NK-92 treated with Interleukin-12 subunit alpha and Interleukin-12 subunit beta, amount 100 ng/mL, for 24 hours (cell line): Measurements from ENCODE around the gene BBS9.
"Not testable (repeated sequence)": the region's sequence is repeated elsewhere in the genome, so short reads cannot be mapped to it uniquely, and the experiment has no call there.

Experiments used
- DNase-seq: peaks from one replicate; lab custom pipeline; 2025; lab: John Stamatoyannopoulos, UW

Gene BBS9

DNA sequence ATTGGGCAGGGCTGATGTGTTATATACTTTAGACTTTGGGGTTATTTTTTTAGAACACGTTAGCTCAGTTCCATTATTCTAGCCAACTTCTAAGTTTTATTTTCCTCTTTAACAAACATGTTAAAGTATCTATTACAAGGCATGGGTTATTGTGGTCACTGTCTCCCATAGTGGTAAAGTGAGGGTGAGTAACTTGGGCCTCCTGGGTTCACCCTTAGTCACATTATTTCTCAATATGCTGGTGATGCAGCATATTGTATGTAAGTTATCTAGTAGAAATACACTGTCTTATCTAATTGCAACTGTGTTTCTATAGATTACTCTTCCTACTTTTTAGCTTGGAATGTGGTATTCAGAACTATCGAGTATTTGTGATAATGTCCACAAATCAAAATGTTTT, 65.9 kb downstream of the BBS9 start:
- no peak for DNase-seq

DNA sequence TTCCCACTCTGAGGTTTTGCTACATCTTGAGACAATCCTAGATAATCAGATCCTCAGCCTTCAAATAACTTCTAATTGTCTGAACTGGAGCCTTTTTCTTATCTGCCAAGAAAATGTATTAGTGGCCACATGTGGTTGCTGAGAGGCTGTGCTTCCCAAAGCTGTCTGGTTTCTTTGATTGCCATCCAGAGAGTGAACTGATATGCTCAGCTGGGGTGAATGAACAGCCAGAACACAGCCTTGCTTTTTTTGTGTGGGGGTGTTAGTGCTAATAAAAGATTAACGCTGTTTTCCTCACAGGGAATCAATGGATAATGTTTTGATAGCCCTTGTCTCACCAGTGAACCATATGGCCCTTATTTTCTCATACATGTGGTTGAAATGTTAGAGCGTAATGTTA, 66.9 kb downstream of the BBS9 start:
- DNase-seq: no peak

DNA sequence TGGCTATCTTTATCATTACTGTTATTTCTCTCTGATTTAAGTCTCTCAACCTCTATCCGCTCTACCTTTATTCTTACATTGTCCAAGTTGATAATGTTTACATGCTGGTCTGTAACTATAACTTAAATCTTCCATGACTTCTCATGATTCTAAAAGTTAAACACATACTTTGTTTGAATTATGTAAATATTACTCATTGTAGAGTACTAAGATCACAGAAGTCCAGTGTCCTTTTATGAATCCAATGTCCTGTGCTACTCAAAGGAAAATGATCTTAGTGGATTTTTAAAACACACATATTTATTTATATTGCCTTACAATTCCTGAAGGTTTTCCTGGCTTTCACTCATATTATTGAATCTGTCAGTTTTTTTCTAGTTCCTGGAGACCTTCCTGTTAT, 70.9 kb downstream of the BBS9 start:
- no peak for DNase-seq

DNA sequence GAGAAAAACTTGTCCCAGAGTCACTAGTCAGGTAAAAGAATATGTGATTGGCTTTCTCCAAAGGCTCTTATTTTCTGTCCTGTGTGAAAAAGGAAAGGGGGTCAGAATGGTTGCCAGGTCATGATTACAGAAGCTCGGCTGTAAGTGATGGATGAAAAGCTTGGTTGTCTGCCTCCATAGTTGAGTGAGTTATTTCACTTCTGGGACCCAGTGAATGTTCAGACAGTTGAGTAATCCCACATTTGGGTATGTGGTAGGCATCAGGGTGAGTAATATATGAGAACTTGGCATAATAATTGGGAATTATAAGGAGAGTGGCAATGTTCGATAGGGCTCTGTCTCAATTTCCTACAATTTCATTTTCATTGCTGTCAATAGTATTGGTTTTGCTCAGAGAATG, 72.5 kb downstream of the BBS9 start:
- no peak for DNase-seq

DNA sequence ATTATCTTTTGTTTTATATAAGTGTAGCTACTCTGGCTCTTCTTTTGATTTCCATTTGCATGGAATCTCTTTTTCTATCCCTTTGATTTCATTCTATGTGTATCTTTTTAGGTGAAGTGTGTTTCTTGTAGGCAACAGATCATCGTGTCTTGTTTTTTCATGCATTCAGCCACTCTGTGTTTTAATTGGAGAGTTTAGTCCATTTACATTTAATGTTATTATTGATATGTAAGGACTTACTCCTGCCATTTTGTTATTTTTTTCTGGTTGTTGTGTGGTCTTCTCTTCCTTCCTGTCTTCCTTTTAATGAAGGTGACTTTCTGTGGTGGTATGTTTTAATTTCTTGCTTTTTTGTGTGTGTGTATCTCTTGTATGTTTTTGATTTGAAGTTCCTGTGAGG, 81.6 kb downstream of the BBS9 start:
- no peak for DNase-seq

DNA sequence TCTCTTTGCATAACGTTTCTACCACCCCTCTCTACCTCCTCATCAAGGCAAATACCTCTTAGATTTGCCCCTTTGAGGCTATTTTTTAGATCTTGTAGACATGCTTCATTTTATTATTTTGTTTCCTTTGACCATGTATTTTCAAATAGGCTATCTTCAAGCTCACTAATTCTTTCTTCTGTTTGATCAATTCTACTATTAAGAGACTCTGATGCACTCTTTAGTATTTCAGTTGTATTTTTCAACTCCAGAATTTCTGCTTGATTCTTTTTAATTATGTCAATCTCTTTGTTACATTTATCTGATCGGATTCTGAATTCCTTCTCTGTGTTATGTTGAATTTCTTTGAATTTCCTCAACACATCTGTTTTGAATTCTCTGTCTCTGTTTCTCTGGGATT, 82.8 kb downstream of the BBS9 start:
- no peak for DNase-seq

DNA sequence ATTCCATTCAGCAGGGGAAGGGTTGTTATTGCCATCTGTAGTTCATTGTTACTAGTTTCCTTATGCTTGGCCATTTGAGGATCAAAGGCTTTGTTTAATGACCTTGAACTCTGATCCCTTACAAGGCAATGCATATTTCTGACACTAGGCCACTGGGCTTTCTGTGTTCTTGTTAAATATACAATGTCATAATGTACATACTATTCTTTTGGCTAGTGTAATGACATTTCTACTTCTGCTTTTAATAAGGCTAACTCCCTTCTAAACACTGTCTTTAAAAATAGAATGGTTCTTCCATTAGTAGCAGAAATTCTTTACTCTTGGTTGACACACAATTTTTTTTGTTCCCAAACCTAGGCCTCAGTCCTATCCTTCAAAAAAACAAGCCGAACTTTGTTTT, 86.6 kb downstream of the BBS9 start:
- no peak for DNase-seq

DNA sequence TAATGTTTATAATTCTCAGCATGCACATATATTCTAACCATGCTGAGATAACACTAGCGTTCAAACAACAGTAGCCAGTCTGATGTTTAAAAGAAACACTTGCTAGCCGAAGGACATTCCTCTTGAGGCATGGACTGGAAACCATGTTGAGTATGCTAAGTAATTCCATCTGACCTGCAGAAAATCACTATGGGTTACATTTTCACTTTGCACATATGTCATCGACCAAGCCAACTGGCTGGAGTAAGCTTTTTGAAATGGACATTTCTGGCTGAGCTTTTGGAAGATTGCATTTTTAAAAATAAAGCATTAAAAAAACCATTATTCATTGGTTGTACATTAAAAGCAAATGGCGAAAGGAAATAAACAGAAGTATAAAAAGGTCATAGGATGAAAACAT, 88.2 kb downstream of the BBS9 start:
- DNase-seq: no peak

DNA sequence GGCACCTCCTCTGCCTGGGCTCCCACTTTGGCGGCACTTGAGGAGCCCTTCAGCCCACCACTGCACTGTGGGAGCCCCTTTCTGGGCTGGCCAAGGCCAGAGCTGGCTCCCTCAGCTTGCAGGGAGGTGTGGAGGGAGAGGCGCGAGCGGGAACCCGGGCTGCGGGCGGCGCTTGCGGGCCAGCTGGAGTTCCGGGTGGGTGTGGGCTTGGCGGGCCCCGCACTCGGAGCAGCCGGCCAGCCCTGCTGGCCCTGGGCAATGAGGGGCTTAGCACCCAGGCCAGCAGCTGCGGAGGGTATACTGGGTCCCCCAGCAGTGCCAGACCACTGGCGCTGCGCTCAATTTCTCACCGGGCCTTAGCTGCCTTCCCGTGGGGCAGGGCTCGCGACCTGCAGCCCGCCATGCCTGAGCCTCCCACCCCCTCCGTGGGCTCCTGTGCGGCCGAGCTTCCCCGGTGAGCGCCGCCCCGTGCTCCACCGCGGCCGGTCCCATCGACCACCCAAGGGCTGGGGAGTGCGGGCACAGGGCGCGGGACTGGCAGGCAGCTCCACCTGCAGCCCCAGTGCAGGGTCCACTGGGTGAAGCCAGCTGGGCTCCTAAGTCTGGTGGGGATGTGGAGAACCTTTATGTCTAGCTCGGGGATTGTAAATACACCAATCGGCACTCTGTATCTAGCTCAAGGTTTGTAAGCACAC, 89.6 kb downstream of the BBS9 start:
- DNase-seq: not testable (repeated sequence)

DNA sequence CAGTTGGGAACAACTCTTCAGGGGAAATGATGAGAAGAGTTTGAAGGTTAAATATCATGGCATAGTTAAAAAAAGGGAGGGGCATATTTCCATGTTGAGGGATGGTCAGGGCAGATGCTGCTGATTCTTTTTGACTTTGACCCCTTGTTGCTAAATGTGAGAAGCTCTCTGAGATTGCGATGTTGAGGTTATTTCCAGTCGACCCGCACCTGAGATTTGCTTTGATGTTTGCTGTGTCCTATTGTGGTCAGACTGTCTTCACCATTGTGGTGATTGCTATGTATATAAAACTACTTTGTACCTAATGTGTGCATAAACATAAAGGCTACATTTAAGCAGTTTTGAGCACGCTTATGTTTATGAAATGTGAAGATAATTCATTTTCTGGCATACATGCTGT, 90.9 kb downstream of the BBS9 start:
- DNase-seq: no peak

DNA sequence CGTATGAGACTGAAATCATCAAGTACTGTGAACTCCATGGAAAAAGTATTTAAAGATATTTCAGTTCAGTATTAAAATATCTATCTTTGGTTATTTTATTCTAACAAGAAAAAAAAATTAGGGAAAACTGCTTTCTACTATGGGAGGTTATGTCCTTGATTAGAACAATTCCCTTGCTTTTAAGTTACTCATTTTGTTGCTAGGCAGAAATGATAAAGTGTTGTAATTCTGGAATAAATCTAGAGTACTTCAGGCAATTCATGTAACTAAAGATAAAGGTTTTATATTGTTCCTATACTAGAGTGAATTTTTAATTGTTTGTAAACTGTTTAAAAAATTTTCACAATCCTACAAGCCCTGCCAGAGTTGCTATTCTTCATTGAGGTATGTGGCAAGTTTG, 92.0 kb downstream of the BBS9 start:
- DNase-seq: no peak

DNA sequence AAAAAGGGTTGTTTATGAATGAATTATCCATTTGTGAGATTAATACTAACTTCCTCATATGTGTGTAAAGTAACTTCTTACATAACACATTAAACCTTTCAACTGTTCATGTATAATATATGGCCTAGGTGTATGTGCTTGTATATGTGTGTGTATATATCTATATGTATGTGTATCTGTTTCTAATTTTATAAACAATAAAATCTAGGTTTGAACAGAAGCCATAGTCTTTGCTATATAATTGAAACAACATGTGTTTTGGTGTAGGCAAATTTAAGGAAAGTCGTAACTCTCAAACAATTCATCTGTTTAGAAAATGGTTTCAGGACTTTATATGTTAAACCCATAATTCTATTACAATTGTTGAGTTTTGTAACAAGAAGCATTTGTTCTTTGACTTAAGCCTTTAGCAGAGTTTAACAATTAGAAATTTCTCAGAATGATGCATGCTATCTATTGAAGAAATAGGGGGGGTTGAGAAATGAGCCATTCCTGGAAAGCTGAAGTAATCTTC, 103.3 kb downstream of the BBS9 start:
- no peak for DNase-seq

DNA sequence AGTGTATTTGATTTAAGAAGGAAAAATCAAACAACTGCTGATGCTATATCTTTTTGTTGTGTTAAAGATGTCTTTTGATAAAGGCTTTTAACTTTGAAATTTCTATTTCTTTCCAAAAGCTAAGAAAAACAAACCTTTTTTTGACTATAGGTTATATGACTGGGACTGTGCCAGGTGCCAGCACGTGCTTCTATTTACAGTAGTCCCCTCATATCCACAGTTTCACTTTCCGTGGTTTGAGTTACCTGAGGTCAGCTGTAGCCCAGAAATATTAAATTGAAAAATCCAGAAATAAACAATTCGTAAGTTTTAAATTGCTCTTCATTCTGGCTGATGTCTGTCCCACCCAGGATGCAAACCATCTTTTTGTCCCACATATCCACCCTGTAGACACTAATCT, 104.3 kb downstream of the BBS9 start:
- no peak for DNase-seq

DNA sequence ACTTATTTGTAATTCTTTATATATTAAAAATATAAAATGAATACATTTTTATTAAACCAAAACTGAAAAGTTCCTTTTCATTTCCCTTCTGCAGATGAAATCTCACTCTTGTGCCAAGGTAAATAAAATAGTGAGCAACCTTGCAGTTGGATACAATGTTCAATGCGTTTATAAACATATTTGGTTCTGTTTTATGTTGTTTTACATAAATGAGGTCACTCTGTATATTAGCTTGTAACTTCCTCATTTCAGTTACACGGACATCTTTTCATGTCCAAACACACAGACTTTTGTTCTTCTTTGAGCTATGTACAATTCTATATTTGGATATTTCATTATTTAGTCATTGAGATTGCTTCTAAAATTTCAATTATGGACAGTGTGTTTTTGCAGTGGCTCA, 107.7 kb downstream of the BBS9 start:
- DNase-seq: no peak

DNA sequence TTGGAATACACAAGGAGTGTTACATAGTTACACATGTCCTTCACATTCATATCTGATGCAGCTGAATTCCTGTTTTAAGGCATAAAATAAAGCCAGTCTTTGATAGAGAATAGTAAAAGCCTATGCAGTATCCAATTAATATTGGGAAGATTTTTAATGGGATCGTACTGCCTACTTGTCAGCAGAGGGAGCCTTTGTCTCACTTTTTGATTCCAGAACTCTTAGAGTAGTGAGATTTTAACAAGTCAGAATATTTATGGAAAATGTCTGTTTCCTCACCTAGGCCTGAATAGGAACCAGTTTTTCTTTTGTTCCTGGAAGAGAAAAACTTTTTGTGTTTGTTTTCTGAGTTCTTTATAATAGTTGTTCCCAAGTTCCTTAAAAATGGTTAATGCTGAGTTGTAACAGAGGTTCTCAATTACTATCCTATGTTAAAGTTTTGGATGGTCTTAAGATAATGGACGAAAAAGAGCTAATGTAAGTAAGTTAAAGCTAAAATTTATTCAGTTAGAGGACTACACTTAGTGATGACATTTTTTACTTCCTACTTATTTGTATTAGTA, 114.0 kb downstream of the BBS9 start:
- no peak for DNase-seq

DNA sequence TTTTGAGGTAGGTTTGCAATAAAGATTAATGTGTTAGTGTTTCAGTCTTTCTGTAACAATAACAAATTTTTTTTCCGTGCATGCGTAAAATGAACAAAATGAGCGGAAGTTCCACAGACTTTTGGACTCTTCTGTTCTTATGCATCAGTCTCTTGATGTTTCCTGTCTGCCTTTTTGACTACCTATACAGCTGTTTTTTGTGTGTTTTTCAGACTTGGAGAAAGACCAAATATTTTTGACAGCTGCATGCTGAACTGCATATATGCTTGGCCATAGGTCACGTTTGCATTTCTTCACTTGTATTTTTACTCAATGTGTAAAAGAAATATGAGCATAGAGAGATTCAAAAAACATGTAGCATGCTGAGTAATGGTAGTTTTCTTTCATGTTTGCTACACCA, 119.3 kb downstream of the BBS9 start:
- DNase-seq: no peak

DNA sequence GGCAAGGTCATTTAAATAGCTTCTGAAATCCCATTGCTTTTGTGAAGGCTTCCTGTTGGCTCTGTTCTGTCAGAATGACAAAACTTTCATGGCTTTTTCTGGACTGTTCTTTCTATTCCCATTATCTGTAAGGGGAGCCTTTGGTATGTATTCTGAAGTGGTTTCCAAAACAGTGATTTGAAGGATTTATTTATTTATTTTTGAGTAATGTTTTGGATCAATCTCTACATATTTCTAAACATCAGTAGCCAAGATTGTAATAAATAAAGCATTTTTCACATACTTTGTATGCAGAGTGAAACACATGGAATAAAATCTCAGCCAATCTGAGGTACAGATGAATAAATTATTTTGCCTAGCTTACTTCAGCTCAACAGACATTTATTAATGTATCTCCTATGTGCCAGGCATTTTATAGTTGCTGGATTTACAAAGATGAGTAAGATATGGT, 121.1 kb downstream of the BBS9 start:
- no peak for DNase-seq

DNA sequence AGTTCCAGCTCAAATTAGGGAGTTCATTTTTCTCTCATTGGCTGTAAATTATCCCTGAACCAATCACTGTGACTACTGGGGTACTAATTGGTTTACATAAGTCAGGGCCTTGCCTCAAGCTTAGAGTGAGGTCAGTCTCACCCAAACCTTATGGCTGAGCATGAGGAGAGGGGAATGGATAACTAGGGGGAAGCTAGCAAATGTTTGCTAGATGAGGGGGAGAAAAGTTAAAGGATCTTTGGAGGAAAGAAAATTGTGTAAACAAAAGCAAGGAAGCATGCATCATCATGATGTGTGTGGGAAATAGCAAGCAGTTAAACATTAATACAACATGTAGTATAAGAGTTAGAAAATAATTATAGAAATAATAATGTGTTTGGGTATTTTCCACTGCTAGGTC, 121.9 kb downstream of the BBS9 start:
- DNase-seq: no peak

DNA sequence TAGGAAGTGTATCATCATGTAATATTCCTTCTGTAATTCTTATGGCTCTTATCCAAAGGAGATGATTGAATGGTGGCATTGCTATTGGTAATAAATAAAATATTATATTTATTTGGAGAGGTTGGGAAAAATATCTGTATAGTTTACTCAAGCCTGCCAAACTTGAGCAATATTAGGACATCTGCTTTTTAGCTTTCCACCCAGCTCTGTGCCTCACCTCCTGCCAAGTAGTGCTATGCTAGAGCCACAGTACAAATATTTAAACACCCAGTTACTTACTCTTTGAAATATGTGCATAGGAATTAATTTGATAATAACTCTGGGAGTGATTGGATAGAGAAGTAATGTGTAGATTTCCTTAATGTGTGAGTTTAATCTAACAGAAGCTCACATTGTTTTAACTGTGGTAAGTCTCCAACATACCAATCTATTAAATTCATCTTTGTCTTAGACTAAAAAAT, 129.2 kb downstream of the BBS9 start:
- no peak for DNase-seq

DNA sequence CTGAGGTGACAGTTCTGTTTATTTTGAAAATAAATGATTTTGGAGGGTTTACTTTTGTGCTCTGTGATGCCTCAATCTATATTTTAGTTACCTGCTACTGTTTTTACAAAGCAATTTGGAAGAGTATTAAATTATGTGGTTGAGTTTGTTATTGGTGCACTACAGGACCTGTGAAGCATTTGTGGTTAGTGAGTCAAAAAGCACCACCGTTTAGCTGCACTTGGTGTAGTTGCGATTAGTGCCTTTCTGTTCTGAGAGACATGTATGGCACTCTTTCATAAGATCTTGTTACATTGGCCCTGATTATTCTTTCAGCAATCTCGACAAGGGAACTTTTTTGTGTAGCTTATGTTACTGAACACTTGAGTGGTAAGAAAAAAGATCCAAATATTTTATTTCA, 132.2 kb downstream of the BBS9 start:
- no peak for DNase-seq

DNA sequence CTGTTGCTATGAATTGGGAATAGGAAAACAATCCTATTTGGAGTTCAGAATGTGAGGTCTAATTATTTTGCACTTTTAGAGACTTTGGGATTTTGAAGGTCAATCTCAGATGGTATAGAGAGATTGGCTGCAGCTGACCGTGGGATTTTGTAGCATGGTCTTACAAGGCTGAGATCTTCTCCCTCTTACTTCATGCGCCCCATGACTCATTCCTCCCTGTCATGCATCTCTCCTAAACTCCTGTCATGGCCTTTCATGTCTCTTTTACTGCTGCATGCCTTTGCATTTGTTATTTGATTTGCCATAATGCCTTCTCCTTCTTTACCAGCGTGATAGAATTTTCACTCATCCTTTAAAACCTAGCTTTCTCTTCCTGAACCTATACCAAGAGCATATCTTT, 133.1 kb downstream of the BBS9 start:
- no peak for DNase-seq

DNA sequence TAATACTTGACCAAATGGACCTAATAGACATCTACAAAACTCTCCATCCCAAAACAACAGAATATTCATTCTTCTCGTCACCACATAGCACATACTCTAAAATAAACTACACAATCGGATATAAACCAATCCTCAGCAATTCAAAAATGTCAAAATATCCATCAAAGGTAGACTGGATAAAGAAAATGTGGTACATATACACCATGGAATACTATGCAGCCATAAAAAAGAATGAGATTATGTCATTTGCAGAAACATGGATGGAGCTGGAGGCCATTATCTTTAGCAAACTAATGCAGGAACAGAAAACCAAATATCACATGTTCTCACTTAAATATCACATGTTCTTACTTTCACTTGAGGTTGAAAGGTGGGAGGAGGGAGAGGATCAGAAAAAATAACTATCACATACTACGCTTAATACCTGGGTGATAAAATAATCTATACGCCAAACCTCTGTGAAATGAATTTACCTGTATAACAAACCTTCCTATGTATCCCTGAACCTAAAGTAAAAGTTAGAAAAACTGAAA, 142.5 kb downstream of the BBS9 start:
- DNase-seq: not testable (repeated sequence)

DNA sequence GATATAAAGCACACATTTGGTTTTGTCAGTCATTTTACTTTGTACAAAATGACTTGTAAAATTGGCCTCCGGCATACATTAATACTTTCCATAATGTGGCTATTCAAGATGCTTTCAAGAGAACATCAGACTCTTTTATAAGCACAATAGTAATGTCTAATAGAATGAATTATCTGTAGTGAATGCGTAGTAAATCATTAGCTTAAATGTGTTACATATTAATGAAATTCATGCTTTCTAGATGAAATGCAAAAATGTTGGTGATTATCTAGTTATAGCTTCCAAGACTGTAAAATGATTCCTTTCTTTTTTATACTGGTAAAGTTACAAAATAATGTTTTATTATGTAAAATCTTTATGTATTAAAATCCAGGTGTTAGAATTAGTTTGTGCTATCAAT, 144.0 kb downstream of the BBS9 start:
- DNase-seq: no peak

DNA sequence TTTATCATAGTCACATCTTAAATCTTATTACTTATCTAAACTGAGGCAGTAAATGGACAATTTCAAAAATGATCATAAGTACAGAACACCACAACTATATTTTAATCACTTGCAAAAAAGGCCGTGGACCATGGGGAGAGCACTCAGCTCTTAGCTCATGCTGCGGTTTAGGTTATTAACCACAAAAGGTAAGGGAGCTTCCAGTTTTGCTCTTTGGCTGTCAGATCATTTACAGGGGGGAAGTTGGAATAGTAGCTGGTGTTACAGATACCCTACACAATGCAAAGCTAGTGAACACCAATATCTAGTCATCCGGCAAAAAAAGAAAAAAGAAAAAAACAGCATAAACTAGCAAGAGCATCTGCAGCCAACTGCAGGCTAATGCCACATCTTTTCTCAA, 147.0 kb downstream of the BBS9 start:
- DNase-seq: no peak
